WTC11 (cell line): Measurements from ENCODE around the gene SMYD5. TPM values are rescaled to one million over a fixed set of nuclear protein-coding genes. Genes with fewer than 3 reads are reported as not detected.

Experiments used
- ATF1 ChIP-seq: sonication (generic); formaldehyde crosslinking; IDR thresholded peaks from 2 replicates; pipeline ENCODE4 v1.8.1; 2023; ENCODE audit warnings: mild to moderate bottlenecking, moderate library complexity, missing genetic modification reagents
- CREB1 ChIP-seq: sonication (generic); formaldehyde crosslinking; IDR thresholded peaks from 2 replicates; pipeline ENCODE4 v1.8.0; 2023; ENCODE audit warnings: mild to moderate bottlenecking, missing genetic modification reagents
- E2F1 ChIP-seq: sonication (generic); formaldehyde crosslinking; IDR thresholded peaks from 2 replicates; pipeline ENCODE4 v1.8.0; 2022; ENCODE audit warnings: mild to moderate bottlenecking, missing genetic modification reagents
- ELF4 ChIP-seq: sonication (generic); formaldehyde crosslinking; IDR thresholded peaks from 2 replicates; pipeline ENCODE4 v1.8.1; 2022; ENCODE audit warnings: low read depth, mild to moderate bottlenecking, moderate library complexity, missing genetic modification reagents
- EMX1 ChIP-seq: fragments of 250-450 bp; sonication (Bioruptor Pico); IDR thresholded peaks from 2 replicates; pipeline ENCODE4 v1.8.0; 2021; ENCODE audit warnings: mild to moderate bottlenecking
- FOXK1 ChIP-seq: sonication (generic); formaldehyde crosslinking; IDR thresholded peaks from 2 replicates; pipeline ENCODE4 v1.8.0; 2022; ENCODE audit warnings: mild to moderate bottlenecking, moderate library complexity, missing genetic modification reagents
- GTF2I ChIP-seq: fragments of 250-450 bp; sonication (Bioruptor Pico); conservative IDR thresholded peaks from 2 replicates; pipeline ENCODE4 v1.4.0; 2021; ENCODE audit warnings: mild to moderate bottlenecking
- KAT7 ChIP-seq: sonication (generic); formaldehyde crosslinking; IDR thresholded peaks from 2 replicates; pipeline ENCODE4 v1.8.1; 2023; ENCODE audit warnings: missing genetic modification reagents, mild to moderate bottlenecking, borderline replicate concordance
- MAX ChIP-seq: sonication (generic); formaldehyde crosslinking; IDR thresholded peaks from 2 replicates; pipeline ENCODE4 v1.8.0; 2022; ENCODE audit warnings: mild to moderate bottlenecking, missing genetic modification reagents
- MXD4 ChIP-seq: fragments of 250-450 bp; sonication (Bioruptor Pico); IDR thresholded peaks from 2 replicates; pipeline ENCODE4 v1.8.0; 2021; ENCODE audit warnings: mild to moderate bottlenecking, moderate library complexity, borderline replicate concordance
- MYBL2 ChIP-seq: sonication (generic); formaldehyde crosslinking; IDR thresholded peaks from 2 replicates; pipeline ENCODE4 v1.8.1; 2023; ENCODE audit warnings: mild to moderate bottlenecking, moderate library complexity, missing genetic modification reagents
- NR1H2 ChIP-seq: sonication (generic); formaldehyde crosslinking; IDR thresholded peaks from 2 replicates; pipeline ENCODE4 v1.9.0; 2021; ENCODE audit warnings: mild to moderate bottlenecking, moderate library complexity, missing genetic modification reagents
- PRRX2 ChIP-seq: fragments of 250-450 bp; sonication (Bioruptor Pico); IDR thresholded peaks from 2 replicates; pipeline ENCODE4 v1.8.0; 2021; ENCODE audit warnings: mild to moderate bottlenecking
- RELA ChIP-seq: sonication (generic); formaldehyde crosslinking; IDR thresholded peaks from 2 replicates; pipeline ENCODE4 v1.8.1; 2022; ENCODE audit warnings: missing genetic modification reagents, mild to moderate bottlenecking, borderline replicate concordance
- SMAD3 ChIP-seq: sonication (generic); formaldehyde crosslinking; IDR thresholded peaks from 2 replicates; pipeline ENCODE4 v1.8.0; 2022; ENCODE audit warnings: missing genetic modification reagents, mild to moderate bottlenecking, borderline replicate concordance
- SMAD4 ChIP-seq: sonication (generic); formaldehyde crosslinking; IDR thresholded peaks from 2 replicates; pipeline ENCODE4 v1.8.0; 2022; ENCODE audit warnings: mild to moderate bottlenecking, missing genetic modification reagents
- TCF7 ChIP-seq: sonication (generic); formaldehyde crosslinking; IDR thresholded peaks from 2 replicates; pipeline ENCODE4 v1.8.0; 2022; ENCODE audit warnings: mild to moderate bottlenecking, low read depth, missing genetic modification reagents, moderate library complexity
- TEAD1 ChIP-seq: sonication (generic); formaldehyde crosslinking; IDR thresholded peaks from 2 replicates; pipeline ENCODE4 v1.8.0; 2022; ENCODE audit warnings: mild to moderate bottlenecking, missing genetic modification reagents
- TEAD4 ChIP-seq: sonication (generic); formaldehyde crosslinking; IDR thresholded peaks from 2 replicates; pipeline ENCODE4 v1.8.0; 2022; ENCODE audit warnings: mild to moderate bottlenecking, missing genetic modification reagents
- USF1 ChIP-seq: sonication (generic); formaldehyde crosslinking; IDR thresholded peaks from 2 replicates; pipeline ENCODE4 v1.8.0; 2022; ENCODE audit warnings: mild to moderate bottlenecking, missing genetic modification reagents
- ZNF219 ChIP-seq: sonication (generic); formaldehyde crosslinking; IDR thresholded peaks from 2 replicates; pipeline ENCODE4 v1.8.0; 2023; ENCODE audit warnings: missing genetic modification reagents, mild to moderate bottlenecking, borderline replicate concordance
- ZNF317 ChIP-seq: sonication (generic); formaldehyde crosslinking; IDR thresholded peaks from 2 replicates; pipeline ENCODE4 v1.8.1; 2023; ENCODE audit warnings: low read depth, mild to moderate bottlenecking, moderate library complexity, missing genetic modification reagents, borderline replicate concordance
- ZNF425 ChIP-seq: fragments of 250-450 bp; sonication (Bioruptor Pico); conservative IDR thresholded peaks from 2 replicates; pipeline ENCODE4 v1.9.0; 2021; ENCODE audit warnings: mild to moderate bottlenecking
- total RNA-seq: library from RNA; stranded (reverse); gene quantifications from 3 replicates; pipeline ENCODE4 v1.2.3, GENCODE V29; 2021
- TF ChIP-seq, protein P1 (sequence below): sonication (generic); formaldehyde crosslinking; conservative IDR thresholded peaks from 2 replicates; pipeline ENCODE4 v1.8.1; 2022; ENCODE audit warnings: mild to moderate bottlenecking, missing genetic modification reagents
- TF ChIP-seq, protein P2 (sequence below): sonication (generic); formaldehyde crosslinking; IDR thresholded peaks from 2 replicates; pipeline ENCODE4 v1.8.1; 2023; ENCODE audit warnings: mild to moderate bottlenecking, missing genetic modification reagents
- TF ChIP-seq, protein P3 (sequence below): sonication (generic); formaldehyde crosslinking; IDR thresholded peaks from 2 replicates; pipeline ENCODE4 v1.8.1; 2022; ENCODE audit warnings: mild to moderate bottlenecking, moderate library complexity, missing genetic modification reagents
- TF ChIP-seq, protein P4 (sequence below): sonication (generic); formaldehyde crosslinking; IDR thresholded peaks from 2 replicates; pipeline ENCODE4 v1.8.1; 2023; ENCODE audit warnings: mild to moderate bottlenecking, missing genetic modification reagents
- TF ChIP-seq, protein P5 (sequence below): fragments of 200-600 bp; IDR thresholded peaks from 2 replicates; pipeline ENCODE4 v1.8.0; 2022; ENCODE audit warnings: antibody characterized with exemption

Gene SMYD5
- total RNA-seq, 1 experiment from 2014 or later, result 46.7 TPM

DNA sequence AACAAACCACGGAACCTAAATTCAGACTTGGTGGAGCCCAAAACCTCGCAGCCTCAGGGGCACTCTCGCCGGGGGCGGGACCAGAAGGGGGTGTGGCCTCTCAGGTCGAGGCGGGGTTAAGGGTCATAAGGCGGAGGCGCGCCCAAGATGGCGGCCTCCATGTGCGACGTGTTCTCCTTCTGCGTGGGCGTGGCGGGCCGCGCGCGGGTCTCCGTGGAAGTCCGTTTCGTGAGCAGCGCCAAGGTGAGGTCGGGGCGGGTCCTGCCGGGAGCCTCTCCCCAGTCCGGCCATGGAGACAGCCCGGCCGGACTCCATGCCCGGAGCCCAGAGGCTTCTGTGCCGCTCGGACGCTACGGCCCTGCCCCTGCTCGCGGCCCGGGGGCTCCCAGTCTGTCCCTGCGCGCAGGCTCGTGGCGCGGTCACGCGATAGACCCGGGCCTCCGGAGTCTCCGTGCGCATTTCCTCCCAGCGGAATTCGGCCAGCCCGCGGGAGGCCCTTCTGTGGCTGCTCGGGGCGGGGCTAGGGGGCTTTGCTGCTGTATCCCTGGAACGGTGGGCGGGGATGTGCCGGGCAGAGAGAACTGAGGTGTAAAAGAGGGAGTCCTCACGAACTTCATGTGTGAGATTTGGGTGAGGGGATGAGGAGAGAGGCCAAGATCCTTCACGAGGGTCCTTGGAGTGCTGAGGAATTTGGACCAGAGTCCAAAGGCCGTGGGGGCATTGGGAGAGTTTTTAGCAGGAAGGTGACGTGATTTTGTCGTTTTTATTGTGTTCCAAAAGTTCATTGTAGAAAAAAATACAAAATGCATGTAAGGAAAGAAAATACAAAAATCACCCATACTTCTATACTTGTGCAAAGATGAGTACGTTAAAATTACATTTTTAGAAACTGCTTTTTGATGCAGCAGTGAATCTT is at the start of gene SMYD5 (continued):
- TF ChIP-seq, protein P1, sequence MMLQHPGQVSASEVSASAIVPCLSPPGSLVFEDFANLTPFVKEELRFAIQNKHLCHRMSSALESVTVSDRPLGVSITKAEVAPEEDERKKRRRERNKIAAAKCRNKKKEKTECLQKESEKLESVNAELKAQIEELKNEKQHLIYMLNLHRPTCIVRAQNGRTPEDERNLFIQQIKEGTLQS (CRISPR knock-in tag), result no peak
- peak; percentile 63 for TF ChIP-seq MAX (CRISPR knock-in tag)
- no peak for TF ChIP-seq CREB1 (CRISPR knock-in tag)
- TF ChIP-seq E2F1 (CRISPR knock-in tag), result no peak
- TF ChIP-seq ZNF317, result peak; percentile 40; the same call in 1 of the 2 replicates
- TF ChIP-seq, protein P2, sequence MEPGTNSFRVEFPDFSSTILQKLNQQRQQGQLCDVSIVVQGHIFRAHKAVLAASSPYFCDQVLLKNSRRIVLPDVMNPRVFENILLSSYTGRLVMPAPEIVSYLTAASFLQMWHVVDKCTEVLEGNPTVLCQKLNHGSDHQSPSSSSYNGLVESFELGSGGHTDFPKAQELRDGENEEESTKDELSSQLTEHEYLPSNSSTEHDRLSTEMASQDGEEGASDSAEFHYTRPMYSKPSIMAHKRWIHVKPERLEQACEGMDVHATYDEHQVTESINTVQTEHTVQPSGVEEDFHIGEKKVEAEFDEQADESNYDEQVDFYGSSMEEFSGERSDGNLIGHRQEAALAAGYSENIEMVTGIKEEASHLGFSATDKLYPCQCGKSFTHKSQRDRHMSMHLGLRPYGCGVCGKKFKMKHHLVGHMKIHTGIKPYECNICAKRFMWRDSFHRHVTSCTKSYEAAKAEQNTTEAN (CRISPR knock-in tag), result 0 out of 2 replicates have a peak, but pooled peaks have one; percentile 57
- no peak for TF ChIP-seq ZNF219 (CRISPR knock-in tag)
- 0 out of 2 replicates have a peak, but pooled peaks have one; percentile 61 for TF ChIP-seq EMX1
- TF ChIP-seq TEAD1 (CRISPR knock-in tag), result no peak
- TF ChIP-seq ATF1 (CRISPR knock-in tag), result peak; percentile 61; the same call in 1 of the 2 replicates
- TF ChIP-seq FOXK1 (CRISPR knock-in tag), result peak; percentile 53; the same call in 1 of the 2 replicates
- TF ChIP-seq ELF4 (CRISPR knock-in tag), result 0 out of 2 replicates have a peak, but pooled peaks have one; percentile 55
- TF ChIP-seq, protein P3, sequence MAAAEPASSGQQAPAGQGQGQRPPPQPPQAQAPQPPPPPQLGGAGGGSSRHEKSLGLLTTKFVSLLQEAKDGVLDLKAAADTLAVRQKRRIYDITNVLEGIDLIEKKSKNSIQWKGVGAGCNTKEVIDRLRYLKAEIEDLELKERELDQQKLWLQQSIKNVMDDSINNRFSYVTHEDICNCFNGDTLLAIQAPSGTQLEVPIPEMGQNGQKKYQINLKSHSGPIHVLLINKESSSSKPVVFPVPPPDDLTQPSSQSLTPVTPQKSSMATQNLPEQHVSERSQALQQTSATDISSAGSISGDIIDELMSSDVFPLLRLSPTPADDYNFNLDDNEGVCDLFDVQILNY, result peak; percentile 74; the same call in 1 of the 2 replicates
- TF ChIP-seq MXD4 (CRISPR knock-in tag), result no peak
- TF ChIP-seq KAT7 (CRISPR knock-in tag), result no peak
- 0 out of 2 replicates have a peak, but pooled peaks have one; percentile 64 for TF ChIP-seq TCF7 (CRISPR knock-in tag)
- TF ChIP-seq, protein P4, sequence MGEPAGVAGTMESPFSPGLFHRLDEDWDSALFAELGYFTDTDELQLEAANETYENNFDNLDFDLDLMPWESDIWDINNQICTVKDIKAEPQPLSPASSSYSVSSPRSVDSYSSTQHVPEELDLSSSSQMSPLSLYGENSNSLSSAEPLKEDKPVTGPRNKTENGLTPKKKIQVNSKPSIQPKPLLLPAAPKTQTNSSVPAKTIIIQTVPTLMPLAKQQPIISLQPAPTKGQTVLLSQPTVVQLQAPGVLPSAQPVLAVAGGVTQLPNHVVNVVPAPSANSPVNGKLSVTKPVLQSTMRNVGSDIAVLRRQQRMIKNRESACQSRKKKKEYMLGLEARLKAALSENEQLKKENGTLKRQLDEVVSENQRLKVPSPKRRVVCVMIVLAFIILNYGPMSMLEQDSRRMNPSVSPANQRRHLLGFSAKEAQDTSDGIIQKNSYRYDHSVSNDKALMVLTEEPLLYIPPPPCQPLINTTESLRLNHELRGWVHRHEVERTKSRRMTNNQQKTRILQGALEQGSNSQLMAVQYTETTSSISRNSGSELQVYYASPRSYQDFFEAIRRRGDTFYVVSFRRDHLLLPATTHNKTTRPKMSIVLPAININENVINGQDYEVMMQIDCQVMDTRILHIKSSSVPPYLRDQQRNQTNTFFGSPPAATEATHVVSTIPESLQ, result no peak
- TF ChIP-seq SMAD3 (CRISPR knock-in tag), result no peak
- TF ChIP-seq MYBL2, result no peak
- TF ChIP-seq TEAD4 (CRISPR knock-in tag), result no peak
- peak; percentile 55; the same call in 1 of the 2 replicates for TF ChIP-seq RELA (CRISPR knock-in tag)
- TF ChIP-seq SMAD4 (CRISPR knock-in tag), result no peak
- TF ChIP-seq GTF2I, result no peak
- TF ChIP-seq USF1, result peak; percentile 33; the same call in 1 of the 2 replicates
- TF ChIP-seq ZNF425 (CRISPR knock-in tag), result no peak
- TF ChIP-seq PRRX2, result no peak
- TF ChIP-seq, protein P5, sequence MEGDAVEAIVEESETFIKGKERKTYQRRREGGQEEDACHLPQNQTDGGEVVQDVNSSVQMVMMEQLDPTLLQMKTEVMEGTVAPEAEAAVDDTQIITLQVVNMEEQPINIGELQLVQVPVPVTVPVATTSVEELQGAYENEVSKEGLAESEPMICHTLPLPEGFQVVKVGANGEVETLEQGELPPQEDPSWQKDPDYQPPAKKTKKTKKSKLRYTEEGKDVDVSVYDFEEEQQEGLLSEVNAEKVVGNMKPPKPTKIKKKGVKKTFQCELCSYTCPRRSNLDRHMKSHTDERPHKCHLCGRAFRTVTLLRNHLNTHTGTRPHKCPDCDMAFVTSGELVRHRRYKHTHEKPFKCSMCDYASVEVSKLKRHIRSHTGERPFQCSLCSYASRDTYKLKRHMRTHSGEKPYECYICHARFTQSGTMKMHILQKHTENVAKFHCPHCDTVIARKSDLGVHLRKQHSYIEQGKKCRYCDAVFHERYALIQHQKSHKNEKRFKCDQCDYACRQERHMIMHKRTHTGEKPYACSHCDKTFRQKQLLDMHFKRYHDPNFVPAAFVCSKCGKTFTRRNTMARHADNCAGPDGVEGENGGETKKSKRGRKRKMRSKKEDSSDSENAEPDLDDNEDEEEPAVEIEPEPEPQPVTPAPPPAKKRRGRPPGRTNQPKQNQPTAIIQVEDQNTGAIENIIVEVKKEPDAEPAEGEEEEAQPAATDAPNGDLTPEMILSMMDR, result no peak
- TF ChIP-seq NR1H2, result no peak
